GM10847 (cell line): ENCODE measurements around the gene USH1G.

Experiments used
- POLR2A ChIP-seq: IDR thresholded peaks from 2 replicates; pipeline ENCODE4 v1.6.1; 2011; ENCODE audit not compliant: insufficient read length; ENCODE audit errors: extremely low read depth

The USH1G gene

GRCh38 chr17:74959826-74960515 is 36.9 kb upstream of the USH1G start:
- TF ChIP-seq POLR2A, result no peak

DNA sequence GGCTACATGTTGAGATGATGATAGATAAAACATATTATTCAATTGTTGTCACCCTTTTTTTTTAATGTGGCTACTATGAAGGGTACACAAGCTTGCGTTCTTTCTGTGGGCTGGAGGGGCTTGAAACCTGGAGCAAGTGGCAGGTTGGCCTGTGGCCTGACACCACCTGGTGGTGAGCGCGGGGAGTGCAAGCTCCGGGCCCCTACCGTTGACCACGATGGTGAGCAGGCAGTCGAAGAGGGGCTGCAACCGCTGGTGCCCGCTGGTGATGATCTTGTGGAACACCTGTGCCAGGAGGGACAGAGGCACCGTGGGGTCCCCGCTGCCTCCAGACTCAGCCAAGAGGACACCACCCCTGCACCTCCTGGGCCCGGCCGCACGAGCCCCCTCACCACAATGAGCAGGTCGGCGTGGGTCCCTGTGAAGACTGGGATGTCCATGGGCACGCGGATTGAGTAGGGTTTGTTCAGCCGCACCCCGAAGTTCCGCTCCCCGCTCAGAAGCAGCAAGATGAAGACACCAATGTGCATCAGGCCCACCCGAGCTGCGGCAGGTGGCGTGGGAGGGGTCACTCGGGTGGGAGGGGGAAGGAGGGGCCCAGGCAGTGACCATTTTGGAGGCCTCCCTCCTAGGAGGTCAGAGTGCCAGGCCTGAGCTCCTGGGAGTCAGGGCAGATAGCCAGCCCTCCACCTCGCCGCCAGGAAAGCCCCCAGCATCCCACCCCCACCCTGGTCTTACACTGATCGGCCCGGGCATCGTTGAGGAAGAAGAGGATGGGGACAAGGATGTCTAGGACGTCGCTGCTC is 35.1 kb upstream of the USH1G start:
- no peak for TF ChIP-seq POLR2A

DNA sequence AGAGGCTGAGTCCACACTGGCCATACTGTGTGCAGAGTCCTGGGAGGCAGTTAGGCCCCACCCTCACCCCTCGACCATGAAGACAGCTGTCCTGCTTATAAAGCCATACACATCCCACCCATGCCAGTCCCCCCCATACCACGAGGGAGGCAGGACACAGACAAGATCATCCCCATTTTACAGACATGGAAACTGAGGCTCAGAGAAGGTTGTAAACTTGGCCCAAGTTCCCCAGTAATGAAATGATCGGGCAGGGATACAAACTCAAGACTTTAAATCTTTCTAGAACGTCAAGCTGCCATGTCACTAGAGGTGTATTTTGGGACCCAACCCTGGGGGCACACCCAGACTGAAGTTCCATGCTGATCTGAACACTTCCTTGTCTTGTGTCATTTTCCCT is 33.0 kb upstream of the USH1G start:
- no peak for TF ChIP-seq POLR2A

DNA sequence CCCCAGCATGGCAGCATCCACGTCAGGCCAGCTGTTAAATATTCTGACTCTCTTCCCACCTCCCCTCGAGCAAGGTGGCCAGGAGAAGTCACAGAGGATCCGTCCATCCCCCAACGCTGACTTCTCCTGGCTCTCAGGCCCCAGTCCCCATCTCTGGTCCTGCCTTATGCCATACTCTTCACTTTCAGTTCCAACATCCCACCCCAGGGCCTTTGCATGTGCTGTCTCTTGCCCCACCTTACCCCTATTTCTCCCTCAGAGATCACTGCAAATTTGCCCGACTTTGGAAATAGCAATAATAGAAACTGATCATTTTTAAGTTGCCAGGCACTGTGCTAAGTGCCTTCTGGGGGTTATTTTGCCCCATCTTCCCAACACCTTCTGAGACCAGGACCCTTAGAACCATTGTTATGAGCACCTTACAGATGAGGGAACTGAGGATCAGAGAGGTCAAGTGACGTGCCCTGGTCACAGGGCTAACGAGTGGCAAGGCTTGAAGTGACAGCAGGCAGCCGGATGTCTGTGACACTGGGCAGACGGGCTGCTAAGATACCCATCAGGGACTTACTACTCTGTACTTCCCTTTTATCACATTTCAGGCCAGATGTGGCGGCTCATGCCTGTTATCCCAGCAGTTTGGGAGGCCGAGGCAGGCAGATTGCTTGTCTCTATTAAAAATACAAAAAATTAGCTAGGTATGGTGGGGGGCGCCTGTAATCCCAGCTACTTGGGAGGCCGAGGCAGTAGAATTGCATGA is 31.8 kb upstream of the USH1G start:
- TF ChIP-seq POLR2A, result no peak

DNA sequence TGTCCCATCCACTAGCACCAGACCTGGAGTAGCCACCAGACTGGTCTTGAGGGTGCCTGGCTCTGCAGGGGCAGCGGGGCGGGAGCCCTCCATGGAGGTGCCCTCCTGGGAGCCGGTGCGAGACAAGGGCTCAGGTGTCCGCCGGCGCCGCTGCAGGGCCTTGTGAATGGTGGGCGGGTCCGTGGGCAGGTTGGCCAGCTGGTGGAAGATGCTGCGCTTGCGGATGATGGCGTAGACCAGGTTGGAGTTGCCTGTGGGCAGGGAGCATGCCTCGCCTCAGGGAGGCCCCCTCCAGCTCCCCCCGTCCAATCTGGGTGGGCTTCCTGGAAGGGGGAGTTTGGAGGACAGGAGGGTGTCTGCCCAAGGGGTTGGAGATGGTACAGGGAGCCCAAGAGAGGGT is 31.1 kb upstream of the USH1G start:
- no peak for TF ChIP-seq POLR2A

DNA sequence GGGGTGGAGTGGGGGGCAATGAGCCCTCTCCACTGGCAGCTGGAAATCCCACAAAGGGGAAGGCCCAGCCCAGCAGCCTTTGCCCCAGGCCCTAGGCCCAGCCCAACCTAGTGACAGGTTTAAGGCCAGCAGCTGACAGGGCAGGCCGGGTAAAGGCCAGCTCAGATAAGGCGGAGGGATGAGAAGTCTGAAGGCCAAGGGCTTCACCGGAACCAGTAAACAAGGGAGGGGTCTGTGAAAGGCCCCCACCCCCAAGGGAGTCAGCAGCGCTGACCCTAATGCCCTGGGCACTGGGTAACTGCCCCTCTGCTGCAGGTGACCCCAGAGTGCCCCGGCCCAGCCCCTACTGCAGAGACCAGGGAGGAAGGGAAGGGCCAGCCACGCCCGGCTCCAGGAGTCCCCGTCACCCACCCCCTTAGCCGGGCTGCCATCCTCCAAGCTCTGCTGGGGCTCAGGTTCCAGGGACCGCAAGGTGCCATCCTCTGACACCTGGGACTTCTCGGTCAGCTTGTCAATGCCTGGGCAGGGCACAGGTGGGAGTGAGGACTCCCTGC is 30.2 kb upstream of the USH1G start:
- TF ChIP-seq POLR2A, result no peak

GRCh38 chr17:74952431-74953133 is 29.5 kb upstream of the USH1G start:
- TF ChIP-seq POLR2A, result no peak

GRCh38 chr17:74951680-74952421 is 28.8 kb upstream of the USH1G start:
- no peak for TF ChIP-seq POLR2A

- no peak for TF ChIP-seq POLR2A
These were observed 28.0 kb upstream of the USH1G start for GRCh38 chr17:74951065-74951464.

DNA sequence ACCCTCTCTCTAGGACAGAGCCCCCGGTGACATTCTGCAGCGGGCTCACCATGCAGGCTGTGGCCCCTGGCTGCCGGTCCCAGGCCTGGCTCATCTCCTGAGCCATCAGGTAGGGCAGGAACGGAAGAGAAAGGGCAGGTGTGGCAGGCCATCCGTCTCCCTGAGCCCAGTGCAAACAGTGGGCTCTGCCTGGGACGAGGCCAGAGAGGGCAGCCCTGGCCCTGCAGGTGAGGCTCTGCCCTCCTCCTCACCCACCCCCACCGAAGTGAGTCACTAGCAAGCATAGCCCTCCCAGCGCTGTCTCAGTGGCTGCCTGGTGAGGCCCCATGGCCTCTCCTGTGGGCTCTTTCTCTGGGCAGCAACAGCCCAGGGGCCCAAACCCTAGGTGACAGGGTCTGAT is 27.2 kb upstream of the USH1G start:
- TF ChIP-seq POLR2A, result no peak

DNA sequence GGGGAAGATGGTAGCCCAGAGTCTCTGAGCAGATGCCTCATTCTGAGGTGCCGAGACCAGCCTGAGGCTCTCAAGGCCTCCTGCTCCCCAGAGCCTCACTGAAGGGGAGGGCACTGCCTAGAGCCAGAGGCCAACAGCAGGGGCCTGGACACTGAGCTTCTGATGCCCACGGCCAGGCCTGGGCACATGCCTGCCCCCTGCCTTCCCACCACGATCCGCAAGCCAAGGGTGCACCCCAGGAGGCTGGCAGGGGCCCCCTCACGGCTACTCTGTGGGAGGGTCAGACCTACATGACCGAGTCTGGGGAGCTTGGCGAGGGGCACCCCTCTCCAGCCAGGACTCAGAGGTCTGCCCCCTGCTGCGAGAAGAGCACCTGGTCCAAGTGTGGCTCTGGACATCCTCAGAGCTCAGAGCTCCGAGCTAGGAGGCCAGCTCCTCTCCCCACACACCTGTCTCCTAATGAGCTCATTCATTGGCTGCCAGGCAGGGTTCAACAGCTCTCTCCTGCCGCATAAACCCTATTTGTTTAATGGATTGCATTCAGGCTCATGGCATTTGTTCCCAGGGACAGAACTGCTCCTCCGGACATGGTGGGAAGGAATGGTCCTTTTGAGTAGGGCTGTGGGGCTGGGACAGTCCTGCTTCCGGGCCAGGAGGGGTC is 26.5 kb upstream of the USH1G start:
- no peak for TF ChIP-seq POLR2A

- TF ChIP-seq POLR2A, result no peak
These were observed 24.1 kb upstream of the USH1G start for GRCh38 chr17:74947041-74947754.

DNA sequence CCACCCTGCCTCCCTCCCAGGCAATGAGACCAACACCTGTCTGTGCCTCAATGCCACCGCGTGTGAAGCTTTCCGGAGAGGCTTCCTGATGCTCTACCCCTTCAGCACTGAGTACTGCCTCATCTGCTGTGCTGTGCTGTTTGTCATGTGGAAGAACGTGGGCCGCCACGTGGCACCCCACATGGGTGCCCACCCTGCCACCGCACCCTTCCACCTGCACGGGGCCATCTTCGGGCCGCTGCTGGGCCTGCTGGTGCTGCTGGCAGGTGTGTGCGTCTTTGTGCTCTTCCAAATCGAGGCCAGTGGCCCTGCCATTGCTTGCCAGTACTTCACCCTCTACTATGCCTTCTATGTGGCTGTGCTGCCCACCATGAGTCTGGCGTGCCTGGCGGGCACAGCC is 23.6 kb upstream of the USH1G start:
- no peak for TF ChIP-seq POLR2A
